GM12873 (cell line): Measurements from ENCODE around the gene LPAR1.

Source experiments
- CTCF ChIP-seq: IDR thresholded peaks from 2 replicates; pipeline ENCODE4 v1.5.1; 2012; ENCODE audit warnings: low read depth, mild to moderate bottlenecking, moderate library complexity, low read length, control low read depth; ENCODE audit not compliant: insufficient read depth; ENCODE audit errors: missing control alignments

Gene LPAR1

GRCh38 chr9:110999379-110999778 is 38.9 kb downstream of the LPAR1 start:
- TF ChIP-seq CTCF = no peak

GRCh38 chr9:110997847-110998246 is 40.4 kb downstream of the LPAR1 start:
- TF ChIP-seq CTCF = no peak

GRCh38 chr9:110996436-110997220 is 41.6 kb downstream of the LPAR1 start:
- TF ChIP-seq CTCF = no peak

- no peak for TF ChIP-seq CTCF
Observed at GRCh38 chr9:110995420-110996340, 42.6 kb downstream of the LPAR1 start.

- TF ChIP-seq CTCF = no peak
Observed at GRCh38 chr9:110994771-110995241, 43.5 kb downstream of the LPAR1 start.

GRCh38 chr9:110990481-110990880 is 47.8 kb downstream of the LPAR1 start:
- no peak for TF ChIP-seq CTCF

GRCh38 chr9:110986529-110986928 is 51.7 kb downstream of the LPAR1 start:
- TF ChIP-seq CTCF = no peak
